GM23248 (cell line): Measurements from ENCODE around the gene MCU. TPM values are rescaled to one million over a fixed set of nuclear protein-coding genes. Genes with fewer than 3 reads are reported as not detected.

Experiments used
- DNase-seq: peaks from one replicate; pipeline ENCODE4 v3.0.0-alpha.2; 2015
- H2AFZ ChIP-seq: fragments of 200-600 bp; sonication (generic); 2 replicates; pipeline ENCODE4 v1.6.1; 2016; ENCODE audit warnings: antibody characterized with exemption
- H3F3A ChIP-seq: fragments of 200-600 bp; sonication (generic); 2 replicates; pipeline ENCODE4 v1.6.1; 2016; ENCODE audit warnings: mild to moderate bottlenecking, antibody characterized with exemption, mixed run types; ENCODE audit not compliant: insufficient read depth
- H3K27ac ChIP-seq: fragments of 200-600 bp; sonication (generic); 2 replicates; pipeline ENCODE4 v1.5.1; 2016; ENCODE audit warnings: mild to moderate bottlenecking
- H3K27me3 ChIP-seq: fragments of 200-600 bp; sonication (generic); replicated peaks from 2 replicates; pipeline ENCODE4 v1.6.1; 2016; ENCODE audit warnings: mild to moderate bottlenecking; ENCODE audit not compliant: insufficient read depth
- H3K36me3 ChIP-seq: fragments of 200-600 bp; sonication (generic); 2 replicates; pipeline ENCODE4 v1.6.1; 2016; ENCODE audit warnings: low read depth, mild to moderate bottlenecking
- H3K4me1 ChIP-seq: fragments of 200-600 bp; sonication (generic); 2 replicates; pipeline ENCODE4 v1.6.1; 2016; ENCODE audit warnings: mild to moderate bottlenecking; ENCODE audit not compliant: insufficient read depth
- H3K4me2 ChIP-seq: fragments of 200-600 bp; sonication (generic); one replicate; pipeline ENCODE4 v1.6.1; 2016; ENCODE audit warnings: mild to moderate bottlenecking; ENCODE audit not compliant: unreplicated experiment
- H3K4me3 ChIP-seq: fragments of 200-600 bp; sonication (generic); 2 replicates; pipeline ENCODE4 v1.5.1; 2016; ENCODE audit warnings: mild to moderate bottlenecking
- H3K79me2 ChIP-seq: fragments of 200-600 bp; sonication (generic); 2 replicates; pipeline ENCODE4 v1.6.1; 2016; ENCODE audit warnings: mild to moderate bottlenecking; ENCODE audit not compliant: insufficient read depth
- H3K9ac ChIP-seq: fragments of 200-600 bp; sonication (generic); 2 replicates; pipeline ENCODE4 v1.6.1; 2016; ENCODE audit warnings: mild to moderate bottlenecking
- H3K9me2 ChIP-seq: fragments of 200-600 bp; sonication (generic); 2 replicates; pipeline ENCODE4 v1.6.1; 2016; ENCODE audit warnings: mixed run types, mild to moderate bottlenecking, moderate library complexity; ENCODE audit not compliant: insufficient read depth
- H3K9me3 ChIP-seq: fragments of 200-600 bp; sonication (generic); one replicate; pipeline ENCODE4 v1.6.1; 2017; ENCODE audit warnings: low read depth
- H4K20me1 ChIP-seq: fragments of 200-600 bp; sonication (generic); 2 replicates; pipeline ENCODE4 v1.6.0; 2016; ENCODE audit not compliant: insufficient read depth
- EZH2 ChIP-seq: fragments of 200-600 bp; sonication (generic); IDR thresholded peaks from 2 replicates; pipeline ENCODE4 v1.6.1; 2018; ENCODE audit warnings: antibody characterized with exemption, mild to moderate bottlenecking; ENCODE audit not compliant: insufficient read depth, poor library complexity, severe bottlenecking
- EZH2phosphoT487 ChIP-seq: fragments of 200-600 bp; sonication (generic); IDR thresholded peaks from 2 replicates; pipeline ENCODE4 v1.6.1; 2018; ENCODE audit warnings: antibody characterized with exemption, moderate library complexity, mild to moderate bottlenecking, low read depth; ENCODE audit not compliant: insufficient read depth
- WGBS, 2 experiments: methylation state at CpG; one replicate each; pipeline ENCODE4 v1.1.6; 2015 to 2017; ENCODE audit warnings: low lambda C conversion rate in 2 of 2, low coverage in 1 of 2; ENCODE audit errors: missing lambda C conversion rate in 2 of 2; 5-methylcytosine and 5-hydroxymethylcytosine counted together
- in situ Hi-C: fragments of 300-500 bp; cut with MboI; formaldehyde crosslinking; loops from 2 replicates; pipeline ENCODE4 v1.15.0; 2020
- polyA plus RNA-seq: library from polyadenylated mRNA; unstranded; fragments of >200 nt; fragmentation: Nextera tagmentation; extraction: Ambion mirVana; gene quantifications from 2 replicates; pipeline ENCODE4 v1.2.1, GENCODE V29; 2016
- total RNA-seq: library from RNA; depleted of rRNA; stranded (reverse); fragments of >200 nt; shearing (Covaris generic); gene quantifications from 2 replicates; pipeline ENCODE4 v1.2.3, GENCODE V29; 2014

MCU gene
- total and polyA plus RNA-seq, 2 experiments from 2014 or later = 29.5 to 30.9 TPM

DNA sequence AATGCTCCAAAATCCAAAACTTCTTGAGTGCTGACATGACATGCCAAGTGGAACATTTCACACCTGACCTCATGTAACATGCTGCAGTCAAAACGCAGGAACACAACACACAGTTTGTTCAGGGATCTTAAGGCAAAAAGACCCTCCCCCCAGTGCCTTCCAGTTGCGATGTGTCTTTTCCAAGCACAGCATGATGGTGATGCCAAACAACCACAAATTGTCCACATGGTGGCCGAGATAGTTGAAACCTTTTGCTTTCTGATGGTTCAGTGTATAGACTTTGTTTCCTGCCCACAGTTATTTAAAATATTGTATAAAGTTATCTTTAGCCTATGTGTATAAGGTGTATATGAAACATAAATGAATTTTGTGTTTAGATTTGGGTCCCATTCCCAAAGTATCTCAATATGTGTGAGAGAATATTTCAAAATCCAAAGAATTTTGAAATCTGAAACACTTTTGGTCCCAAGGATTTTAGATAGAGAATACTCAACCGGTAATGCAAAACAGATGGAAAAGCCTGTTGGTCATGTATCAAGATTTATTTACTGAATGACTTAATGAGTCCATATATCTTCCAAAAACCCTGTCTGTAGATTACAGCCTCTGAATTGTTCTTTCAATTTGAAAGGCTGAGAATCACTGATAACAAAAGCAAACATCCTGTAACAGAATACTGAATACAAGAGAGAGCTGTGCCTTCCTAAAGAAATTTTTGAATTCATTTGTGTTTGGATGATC, 108.2 kb downstream of the MCU start:
- WGBS, 2 experiments = 73 to 78% methylated on average over 4 of the region's 4 CpGs
- TF ChIP-seq EZH2phosphoT487 (no peak), EZH2 (no peak)
- no peak overlapping the region for H3K4me2 ChIP-seq

DNA sequence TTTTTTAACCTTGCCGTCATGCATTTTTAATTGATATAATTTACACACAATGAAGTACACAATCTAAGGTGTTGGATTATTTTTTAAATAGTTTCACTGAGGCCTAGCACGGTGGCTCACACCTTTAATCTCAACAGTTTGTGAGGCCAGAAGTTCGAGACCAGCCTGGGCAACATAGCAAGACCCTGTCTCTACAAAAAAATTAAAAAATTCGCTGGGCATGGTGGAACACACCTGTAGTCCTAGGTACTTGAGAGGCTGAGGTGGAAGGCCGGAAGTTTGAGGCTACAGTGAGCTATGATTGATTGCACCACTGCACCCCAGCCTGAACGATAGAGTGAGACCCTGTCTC, 108.8 kb downstream of the MCU start:
- no peak overlapping the region for H2AFZ ChIP-seq

More for the DNA sequence above, 108.2 kb downstream of the MCU start:
- in situ Hi-C loops = no loop called here
- Histone ChIP-seq H3K79me2 (peaks cover 43% of the 10 kb centered on the region), H3K4me1 (peaks cover 30% of the 10 kb centered on the region), H2AFZ (no peak overlapping the region), H3F3A (peaks cover 25% of the 10 kb centered on the region), H3K27ac (no peak overlapping the region), H3K9me3 (no peaks in the 10 kb centered on the region), H3K36me3 (no peaks in the 10 kb centered on the region), H3K9me2 (no peaks in the 10 kb centered on the region), H3K4me3 (no peak overlapping the region), H3K9ac (no peak overlapping the region), H4K20me1 (no peaks in the 10 kb centered on the region), H3K27me3 (no peaks in the 10 kb centered on the region)
- peak; percentile 27 for DNase-seq

DNA sequence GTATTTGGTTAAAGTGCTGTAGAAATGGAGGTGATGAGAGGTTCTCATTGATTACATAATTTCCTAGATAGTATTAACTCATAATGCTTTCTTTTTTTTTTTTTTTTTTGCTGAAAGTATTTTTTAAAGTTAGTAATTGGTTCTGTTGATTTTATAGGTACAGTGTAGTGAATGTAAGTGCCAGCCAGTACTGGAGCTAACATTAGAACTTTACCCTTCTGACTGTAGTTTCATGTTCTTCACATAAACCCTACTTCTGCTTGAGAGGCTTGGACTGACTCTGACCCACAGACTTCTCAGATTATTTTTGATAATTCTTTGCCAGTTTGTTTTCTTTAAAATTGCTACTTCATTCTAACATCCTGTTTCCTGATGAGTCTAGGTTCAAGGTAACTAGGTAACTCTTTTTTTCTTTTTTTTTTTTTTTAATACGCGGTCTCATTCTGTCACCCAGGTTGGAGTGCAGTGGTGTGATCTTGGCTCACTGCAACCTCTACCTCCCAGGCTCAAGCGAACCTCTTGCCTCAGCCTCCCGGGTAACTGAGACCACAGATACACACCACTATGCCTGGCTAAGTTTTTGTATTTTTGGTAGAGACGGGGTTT, 109.4 kb downstream of the MCU start:
- H3K4me2 ChIP-seq = no peak overlapping the region
- peaks cover 39% of the 10 kb centered on the region for H3K79me2 ChIP-seq
- TF ChIP-seq EZH2phosphoT487 (no peak), EZH2 (no peak)
- WGBS, 2 experiments = 100% methylated on average over 4 to 5 of the region's 5 CpGs
- H3K9me2 ChIP-seq = no peaks in the 10 kb centered on the region
- H3K27ac ChIP-seq = no peak overlapping the region
- H3K27me3 ChIP-seq = no peaks in the 10 kb centered on the region
- H3K4me1 ChIP-seq = peaks cover 30% of the 10 kb centered on the region
- in situ Hi-C loops = no loop called here
- H3K9ac ChIP-seq = no peak overlapping the region
- DNase-seq = no peak
- H3K9me3 ChIP-seq = no peaks in the 10 kb centered on the region
- H3F3A ChIP-seq = peaks cover 25% of the 10 kb centered on the region
- no peak overlapping the region for H3K4me3 ChIP-seq
- H3K36me3 ChIP-seq = no peaks in the 10 kb centered on the region
- H2AFZ ChIP-seq = no peak overlapping the region
- H4K20me1 ChIP-seq = no peaks in the 10 kb centered on the region

More for the DNA sequence above, 108.8 kb downstream of the MCU start:
- no peaks in the 10 kb centered on the region for H3K27me3 ChIP-seq
- no peak for DNase-seq
- peaks cover 43% of the 10 kb centered on the region for H3K79me2 ChIP-seq
- H3K4me2 ChIP-seq = no peak overlapping the region
- in situ Hi-C loops = no loop called here
- H3K36me3 ChIP-seq = no peaks in the 10 kb centered on the region
- H3K9me3 ChIP-seq = no peaks in the 10 kb centered on the region
- no peak overlapping the region for H3K4me3 ChIP-seq
- H3K27ac ChIP-seq = no peak overlapping the region
- TF ChIP-seq EZH2 = no peak
- no peak for TF ChIP-seq EZH2phosphoT487
- WGBS, 2 experiments = 93 to 94% methylated on average over 6 of the region's 6 CpGs
- H3F3A ChIP-seq = peaks cover 25% of the 10 kb centered on the region
- no peaks in the 10 kb centered on the region for H3K9me2 ChIP-seq
- no peak overlapping the region for H3K9ac ChIP-seq
- H3K4me1 ChIP-seq = peaks cover 30% of the 10 kb centered on the region
- H4K20me1 ChIP-seq = no peaks in the 10 kb centered on the region

DNA sequence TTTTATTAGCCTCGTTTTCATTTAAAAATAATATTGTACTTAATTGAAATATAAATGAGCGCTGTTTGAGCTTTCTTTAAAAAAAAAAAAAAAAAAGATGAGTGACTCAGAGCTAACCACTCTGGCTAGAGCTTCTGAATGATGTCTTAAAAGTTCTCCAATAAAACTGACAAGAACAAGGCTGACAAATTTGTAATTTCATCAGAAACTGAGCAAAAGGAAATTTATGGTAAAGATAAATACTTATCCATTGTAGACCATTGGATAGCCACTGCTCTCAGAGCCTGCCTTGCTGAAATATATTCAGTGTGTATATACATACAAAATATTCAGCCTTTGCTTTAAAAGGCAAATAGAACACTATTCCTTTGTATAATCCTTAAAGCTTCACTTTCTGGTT, 110.4 kb downstream of the MCU start:
- H3K27me3 ChIP-seq = no peaks in the 10 kb centered on the region
- no peaks in the 10 kb centered on the region for H4K20me1 ChIP-seq
- peaks cover 30% of the 10 kb centered on the region for H3K4me1 ChIP-seq
- no peaks in the 10 kb centered on the region for H3K36me3 ChIP-seq
- peaks cover 25% of the 10 kb centered on the region for H3F3A ChIP-seq
- WGBS, 2 experiments = 50% methylated on average over 2 of the region's 2 CpGs
- peak overlapping the region; percentile 86 for H3K4me2 ChIP-seq
- peak overlapping the region; percentile 66 for H3K9ac ChIP-seq
- peaks cover 45% of the 10 kb centered on the region for H3K79me2 ChIP-seq
- peak; percentile 56 for DNase-seq
- peak overlapping the region; percentile 50 for H2AFZ ChIP-seq
- in situ Hi-C loops = no loop called here
- peak overlapping the region; percentile 68 for H3K27ac ChIP-seq
- H3K4me3 ChIP-seq = peak overlapping the region; percentile 70
- H3K9me3 ChIP-seq = no peaks in the 10 kb centered on the region
- H3K9me2 ChIP-seq = no peaks in the 10 kb centered on the region
- TF ChIP-seq EZH2 (no peak), EZH2phosphoT487 (no peak)
